Right atrium auricular region (tissue), 2 donors: ENCODE data around the gene METRNL. TPM values are rescaled to one million over a fixed set of nuclear protein-coding genes. Genes with fewer than 3 reads are reported as not detected.
"Not testable (repeated sequence)": the region's sequence is repeated elsewhere in the genome, so short reads cannot be mapped to it uniquely, and the experiment has no call there.

Source experiments
- DNase-seq: peaks from one replicate; pipeline ENCODE4 v3.0.0-alpha.2; 2019; ENCODE audit warnings: low spot score
- H3K27ac ChIP-seq, 2 donors: fragments of 200-600 bp; sonication (generic); 1 replicate in 1 of 2; 2 replicates in 1 of 2; pipeline ENCODE4 v1.5.1; 2016 to 2019
- H3K27me3 ChIP-seq, 2 donors: fragments of 200-600 bp; sonication (generic); one replicate each; pipeline versions ENCODE4 v1.5.1 to v1.6.0; 2017 to 2019
- H3K36me3 ChIP-seq: fragments of 200-600 bp; sonication (generic); one replicate; pipeline ENCODE4 v1.5.1; 2016
- H3K4me1 ChIP-seq, 2 donors: fragments of 200-600 bp; sonication (generic); one replicate each; pipeline versions ENCODE4 v1.5.1 to v1.6.0; 2017 to 2019
- H3K4me3 ChIP-seq, 2 donors: fragments of 200-600 bp; sonication (generic); 1 replicate in 1 of 2; 2 replicates in 1 of 2; pipeline ENCODE4 v1.5.1; 2017 to 2019; ENCODE audit warnings: mild to moderate bottlenecking in 1 of 2, moderate library complexity in 1 of 2
- H3K9me3 ChIP-seq, 2 donors: fragments of 200-600 bp; sonication (generic); one replicate each; pipeline ENCODE4 v1.5.1; 2019
- CTCF ChIP-seq, 2 donors: fragments of 200-600 bp; sonication (generic); IDR thresholded peaks; one replicate each; pipeline ENCODE4 v1.5.1; 2019; ENCODE audit warnings: antibody characterized with exemption in 2 of 2
- total RNA-seq, 2 donors: library from RNA; depleted of rRNA; stranded (reverse); fragments of >200 nt; gene quantifications; one replicate each; pipeline ENCODE4 v1.1.0, GENCODE V29; 2016

Gene METRNL
- total RNA-seq, 2 donors from 2014 or later, result 62.9 to 104 TPM

GRCh38 chr17:83054518-83055125, 24.8 kb upstream of the METRNL start:
- Histone ChIP-seq H3K9me3 (no peaks in the 10 kb centered on the region), H3K36me3 (no peaks in the 10 kb centered on the region), H3K4me3 (no peak overlapping the region), H3K27ac (peak overlapping the region in 1 of 2 donors; percentile 64), H3K4me1 (peaks cover 0 to 37% of the 10 kb centered on the region in 2 donors), H3K27me3 (no peaks in the 10 kb centered on the region)
- DNase-seq, result peak; percentile 50
- TF ChIP-seq CTCF (IDR thresholded peaks at IDR 0.05), result no peak

GRCh38 chr17:83055176-83055575, 24.2 kb upstream of the METRNL start:
- H3K4me1 ChIP-seq, result peaks cover 0 to 37% of the 10 kb centered on the region in 2 donors
- not testable (repeated sequence) for H3K4me3 ChIP-seq, H3K9me3 ChIP-seq, H3K36me3 ChIP-seq, H3K27me3 ChIP-seq, H3K27ac ChIP-seq
- peak; percentile 13 for DNase-seq

- peak; percentile 58 for DNase-seq
- Histone ChIP-seq H3K27ac (peak overlapping the region; percentile 16 to 38), H3K27me3 (no peaks in the 10 kb centered on the region), H3K4me1 (peaks cover 0 to 34% of the 10 kb centered on the region in 2 donors), H3K36me3 (no peaks in the 10 kb centered on the region), H3K9me3 (no peaks in the 10 kb centered on the region), H3K4me3 (no peak overlapping the region)
- no peak for TF ChIP-seq CTCF (IDR thresholded peaks at IDR 0.05)
Measured at GRCh38 chr17:83055911-83056582, 23.4 kb upstream of the METRNL start.

GRCh38 chr17:83056583-83057396, 22.6 kb upstream of the METRNL start:
- H3K27me3 ChIP-seq, result no peaks in the 10 kb centered on the region
- H3K36me3 ChIP-seq, result no peaks in the 10 kb centered on the region
- H3K4me1 ChIP-seq, result peaks cover 0 to 31% of the 10 kb centered on the region in 2 donors
- TF ChIP-seq CTCF (IDR thresholded peaks at IDR 0.05), result no peak
- peak; percentile 58 for DNase-seq
- no peak overlapping the region for H3K4me3 ChIP-seq
- H3K9me3 ChIP-seq, result no peaks in the 10 kb centered on the region
- H3K27ac ChIP-seq, result peak overlapping the region; percentile 16 to 38

- DNase-seq, result peak; percentile 55
- H3K9me3 ChIP-seq, result no peaks in the 10 kb centered on the region
- no peaks in the 10 kb centered on the region for H3K36me3 ChIP-seq
- H3K27me3 ChIP-seq, result no peaks in the 10 kb centered on the region
- no peak overlapping the region for H3K27ac ChIP-seq
- peaks cover 0 to 26% of the 10 kb centered on the region in 2 donors for H3K4me1 ChIP-seq
- H3K4me3 ChIP-seq, result no peak overlapping the region
- TF ChIP-seq CTCF (IDR thresholded peaks at IDR 0.05), result no peak
Measured at GRCh38 chr17:83057397-83057761, 22.0 kb upstream of the METRNL start.

- TF ChIP-seq CTCF (IDR thresholded peaks at IDR 0.05), result no peak
- DNase-seq, result peak; percentile 53
Measured at GRCh38 chr17:83057793-83058265, 21.6 kb upstream of the METRNL start.

More at GRCh38 chr17:83057793-83058265, 21.6 kb upstream of the METRNL start:
- Histone ChIP-seq H3K27ac (peak overlapping the region in 1 of 2 donors; percentile 49), H3K4me3 (no peak overlapping the region), H3K27me3 (no peaks in the 10 kb centered on the region), H3K9me3 (no peaks in the 10 kb centered on the region), H3K36me3 (no peaks in the 10 kb centered on the region), H3K4me1 (peaks cover 0 to 25% of the 10 kb centered on the region in 2 donors)
